Thoracic aorta (tissue), 2 donors: ENCODE results near the gene LBH. TPM values are rescaled to one million over a fixed set of nuclear protein-coding genes. Genes with fewer than 3 reads are reported as not detected.

Source experiments
- ATAC-seq: fragments of 150-250 bp; one replicate; pipeline ENCODE4 v1.8.0; 2017; ENCODE audit warnings: low read depth; ENCODE audit not compliant: insufficient number of reproducible peaks, low FRiP score
- DNase-seq: peaks from one replicate; pipeline ENCODE4 v3.0.0-alpha.2; 2020; ENCODE audit warnings: low spot score
- H3K27ac ChIP-seq, 2 donors: fragments of 200-600 bp; sonication (generic); 1 replicate in 1 of 2; 2 replicates in 1 of 2; pipeline ENCODE4 v1.5.1; 2016; ENCODE audit warnings: mild to moderate bottlenecking in 2 of 2, moderate library complexity in 2 of 2
- H3K27me3 ChIP-seq: fragments of 200-600 bp; sonication (generic); replicated peaks from 2 replicates; pipeline ENCODE4 v1.6.0; 2016; ENCODE audit warnings: mild to moderate bottlenecking; ENCODE audit not compliant: insufficient read depth
- H3K36me3 ChIP-seq: fragments of 200-600 bp; sonication (generic); one replicate; pipeline ENCODE4 v1.5.1; 2016
- H3K4me1 ChIP-seq, 2 donors: fragments of 200-600 bp; sonication (generic); 1 replicate in 1 of 2; 2 replicates in 1 of 2; pipeline versions ENCODE4 v1.5.1 to v1.6.0; 2016; ENCODE audit warnings: low read depth in 2 of 2, mild to moderate bottlenecking in 1 of 2; ENCODE audit not compliant: control insufficient read depth in 1 of 2
- H3K4me3 ChIP-seq: fragments of 200-600 bp; sonication (generic); 2 replicates; pipeline ENCODE4 v1.5.1; 2016; ENCODE audit warnings: mild to moderate bottlenecking
- H3K9me3 ChIP-seq: fragments of 200-600 bp; sonication (generic); 2 replicates; pipeline ENCODE4 v1.5.1; 2016
- CTCF ChIP-seq: fragments of 200-600 bp; sonication (generic); IDR thresholded peaks from one replicate; pipeline ENCODE4 v1.5.1; 2019; ENCODE audit warnings: antibody characterized with exemption
- total RNA-seq, 2 donors: library from RNA; depleted of rRNA; stranded (reverse); fragments of >200 nt; gene quantifications; one replicate each; pipeline versions ENCODE4 v1.1.0 to v1.2.3, GENCODE V29; 2016

Gene LBH
- total RNA-seq, 2 donors from 2014 or later: 121 to 210 TPM

GRCh38 chr2:30305235-30305634 lies 73.9 kb downstream of the LBH start:
- Histone ChIP-seq H3K27ac (no peak overlapping the region), H3K4me3 (no peak overlapping the region), H3K27me3 (no peaks in the 10 kb centered on the region), H3K9me3 (no peaks in the 10 kb centered on the region), H3K36me3 (no peaks in the 10 kb centered on the region), H3K4me1 (peaks cover 21 to 31% of the 10 kb centered on the region in 2 donors)
- DNase-seq: no peak
- no peak for TF ChIP-seq CTCF
- ATAC-seq: no peak

GRCh38 chr2:30306522-30306921 lies 75.2 kb downstream of the LBH start:
- DNase-seq (no peak), ATAC-seq (no peak)
- Histone ChIP-seq H3K4me3 (no peak overlapping the region), H3K27ac (no peak overlapping the region), H3K4me1 (peaks cover 9 to 18% of the 10 kb centered on the region in 2 donors), H3K9me3 (no peaks in the 10 kb centered on the region), H3K36me3 (no peaks in the 10 kb centered on the region), H3K27me3 (no peaks in the 10 kb centered on the region)
- no peak for TF ChIP-seq CTCF

GRCh38 chr2:30308280-30308679 lies 76.9 kb downstream of the LBH start:
- Histone ChIP-seq H3K27ac (no peak overlapping the region), H3K9me3 (no peaks in the 10 kb centered on the region), H3K4me3 (no peak overlapping the region), H3K36me3 (no peaks in the 10 kb centered on the region), H3K4me1 (peaks cover 7 to 13% of the 10 kb centered on the region in 2 donors), H3K27me3 (no peaks in the 10 kb centered on the region)
- ATAC-seq: no peak
- no peak for DNase-seq
- TF ChIP-seq CTCF: no peak

Other genes starting within 250 kb of the LBH start
- gene YPEL5, start 84.5 kb upstream of the LBH start, total RNA-seq: 100 to 1,000 TPM in 1 of 2 donors, 10 to 100 TPM in 1; 83.9 to 103 TPM
- 10 to 100 TPM; 14.8 to 43.9 TPM for gene LCLAT1, start 215.7 kb downstream of the LBH start, total RNA-seq